Measurements from ENCODE around the gene LAX1.

DNA sequence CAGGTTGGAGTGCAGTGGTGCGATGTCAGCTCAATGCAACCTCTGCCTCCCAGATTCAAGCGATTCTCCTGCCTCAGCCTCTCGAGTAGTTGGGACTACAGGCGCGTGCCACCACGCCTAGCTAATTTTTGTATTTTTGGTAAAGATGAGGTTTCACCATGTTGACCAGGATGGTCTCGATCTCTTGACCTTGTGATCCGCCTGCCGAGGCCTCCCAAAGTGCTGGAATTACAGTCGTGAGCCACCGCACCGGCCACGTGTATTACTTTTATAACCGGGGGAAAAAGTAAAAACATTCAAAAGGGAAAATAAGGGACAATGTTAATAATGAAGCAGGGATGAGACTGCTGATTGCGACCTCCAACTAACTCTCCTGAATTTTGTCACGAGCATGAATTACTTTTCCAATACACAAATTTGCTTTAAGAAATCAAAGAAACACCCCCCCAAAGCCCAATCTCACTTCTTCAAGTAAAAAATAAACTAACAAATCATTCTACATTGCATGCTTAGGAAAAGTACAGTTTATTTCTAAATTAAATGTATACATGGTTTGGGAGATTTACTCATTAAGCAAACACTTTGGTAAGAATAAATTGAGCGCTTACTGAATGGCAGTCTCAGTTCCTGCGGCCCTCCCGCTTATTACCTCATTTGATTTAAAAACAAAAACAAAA is 29.9 kb downstream of the LAX1 start:
- TF ChIP-seq, protein P1, sequence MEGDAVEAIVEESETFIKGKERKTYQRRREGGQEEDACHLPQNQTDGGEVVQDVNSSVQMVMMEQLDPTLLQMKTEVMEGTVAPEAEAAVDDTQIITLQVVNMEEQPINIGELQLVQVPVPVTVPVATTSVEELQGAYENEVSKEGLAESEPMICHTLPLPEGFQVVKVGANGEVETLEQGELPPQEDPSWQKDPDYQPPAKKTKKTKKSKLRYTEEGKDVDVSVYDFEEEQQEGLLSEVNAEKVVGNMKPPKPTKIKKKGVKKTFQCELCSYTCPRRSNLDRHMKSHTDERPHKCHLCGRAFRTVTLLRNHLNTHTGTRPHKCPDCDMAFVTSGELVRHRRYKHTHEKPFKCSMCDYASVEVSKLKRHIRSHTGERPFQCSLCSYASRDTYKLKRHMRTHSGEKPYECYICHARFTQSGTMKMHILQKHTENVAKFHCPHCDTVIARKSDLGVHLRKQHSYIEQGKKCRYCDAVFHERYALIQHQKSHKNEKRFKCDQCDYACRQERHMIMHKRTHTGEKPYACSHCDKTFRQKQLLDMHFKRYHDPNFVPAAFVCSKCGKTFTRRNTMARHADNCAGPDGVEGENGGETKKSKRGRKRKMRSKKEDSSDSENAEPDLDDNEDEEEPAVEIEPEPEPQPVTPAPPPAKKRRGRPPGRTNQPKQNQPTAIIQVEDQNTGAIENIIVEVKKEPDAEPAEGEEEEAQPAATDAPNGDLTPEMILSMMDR (IDR thresholded peaks at IDR 0.05; ENCODE audit: low read depth, low read length), result no peak
- TF ChIP-seq EZH2phosphoT487 (IDR thresholded peaks at IDR 0.05; ENCODE audit: low read depth), result no peak
